KMS-11 (cell line): ENCODE measurements around the gene SLC25A38.

Source experiments
- H2AFZ ChIP-seq: fragments of 200-600 bp; sonication (generic); 2 replicates; pipeline ENCODE4 v1.6.1; 2016; ENCODE audit warnings: antibody characterized with exemption, mixed run types, low read depth
- H3K27ac ChIP-seq: fragments of 200-600 bp; sonication (generic); 2 replicates; pipeline ENCODE4 v1.6.1; 2016; ENCODE audit warnings: mild to moderate bottlenecking, mixed run types
- H3K27me3 ChIP-seq: fragments of 200-600 bp; sonication (generic); 2 replicates; pipeline ENCODE4 v1.6.1; 2017; ENCODE audit warnings: mild to moderate bottlenecking, low read depth, mixed run types, moderate library complexity; ENCODE audit not compliant: insufficient read depth
- H3K36me3 ChIP-seq: fragments of 200-600 bp; sonication (generic); 2 replicates; pipeline ENCODE4 v1.6.1; 2017; ENCODE audit warnings: mild to moderate bottlenecking, mixed run types; ENCODE audit not compliant: insufficient read depth
- H3K4me1 ChIP-seq: fragments of 200-600 bp; sonication (generic); 2 replicates; pipeline ENCODE4 v1.6.1; 2016; ENCODE audit warnings: mild to moderate bottlenecking, low read depth, mixed run types; ENCODE audit not compliant: poor library complexity, severe bottlenecking
- H3K4me2 ChIP-seq: fragments of 200-600 bp; sonication (generic); 2 replicates; pipeline ENCODE4 v1.7.0; 2016; ENCODE audit warnings: mild to moderate bottlenecking, mixed run types
- H3K4me3 ChIP-seq: fragments of 200-600 bp; sonication (generic); IDR thresholded peaks from 2 replicates; pipeline ENCODE4 v1.6.1; 2017; ENCODE audit warnings: low read depth, low read length, mixed read lengths; ENCODE audit not compliant: insufficient read depth
- H3K79me2 ChIP-seq: fragments of 200-600 bp; sonication (generic); 2 replicates; pipeline ENCODE4 v1.6.1; 2016; ENCODE audit warnings: low read depth, mixed run types; ENCODE audit not compliant: insufficient read depth
- H3K9ac ChIP-seq: fragments of 200-600 bp; sonication (generic); 2 replicates; pipeline ENCODE4 v1.6.1; 2016; ENCODE audit warnings: mild to moderate bottlenecking, mixed run types
- H4K20me1 ChIP-seq: fragments of 200-600 bp; sonication (generic); 2 replicates; pipeline ENCODE4 v1.6.1; 2016; ENCODE audit warnings: mild to moderate bottlenecking, mixed run types; ENCODE audit not compliant: insufficient read depth
- CTCF ChIP-seq: fragments of 200-600 bp; sonication (generic); conservative IDR thresholded peaks from 2 replicates; pipeline ENCODE4 v1.6.1; 2017; ENCODE audit warnings: low read depth, mild to moderate bottlenecking, antibody characterized with exemption, low read length, moderate library complexity, mixed read lengths

Gene SLC25A38

GRCh38 chr3:39379778-39380155 lies 3.4 kb upstream of the SLC25A38 start:
- Histone ChIP-seq H3K4me3 (no peak overlapping the region), H3K79me2 (peaks cover 5% of the 10 kb centered on the region), H3K27ac (no peak overlapping the region), H4K20me1 (no peaks in the 10 kb centered on the region), H3K4me2 (no peak overlapping the region), H3K36me3 (no peaks in the 10 kb centered on the region), H3K4me1 (peaks cover 7% of the 10 kb centered on the region), H2AFZ (no peak overlapping the region), H3K9ac (no peak overlapping the region), H3K27me3 (no peaks in the 10 kb centered on the region)
- no peak for TF ChIP-seq CTCF

DNA sequence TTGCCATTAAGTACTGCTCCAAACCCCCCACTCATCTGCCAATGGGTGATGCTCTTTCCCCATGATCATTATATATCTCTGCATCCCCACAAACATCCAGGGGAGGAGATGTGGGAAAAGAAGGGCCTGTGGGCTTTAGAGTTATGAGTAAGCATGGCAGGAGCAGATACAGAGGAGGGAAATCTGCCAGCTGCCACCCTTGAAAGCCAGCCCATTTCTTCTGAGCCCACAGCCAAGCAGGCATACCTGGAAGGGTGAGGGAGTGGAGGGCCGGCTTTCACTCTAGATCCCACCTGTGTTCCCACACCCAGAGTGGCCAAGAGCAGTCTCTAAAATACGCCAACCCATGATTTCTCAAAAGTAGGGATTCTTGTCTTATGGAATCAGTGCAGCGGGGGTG lies 1.7 kb upstream of the SLC25A38 start:
- Histone ChIP-seq H3K27ac (no peak overlapping the region), H3K27me3 (no peaks in the 10 kb centered on the region), H4K20me1 (no peaks in the 10 kb centered on the region), H3K9ac (no peak overlapping the region), H3K4me2 (no peak overlapping the region), H3K4me1 (peaks cover 14% of the 10 kb centered on the region), H2AFZ (no peak overlapping the region), H3K79me2 (peaks cover 21% of the 10 kb centered on the region), H3K4me3 (no peak overlapping the region), H3K36me3 (no peaks in the 10 kb centered on the region)
- TF ChIP-seq CTCF, result no peak

DNA sequence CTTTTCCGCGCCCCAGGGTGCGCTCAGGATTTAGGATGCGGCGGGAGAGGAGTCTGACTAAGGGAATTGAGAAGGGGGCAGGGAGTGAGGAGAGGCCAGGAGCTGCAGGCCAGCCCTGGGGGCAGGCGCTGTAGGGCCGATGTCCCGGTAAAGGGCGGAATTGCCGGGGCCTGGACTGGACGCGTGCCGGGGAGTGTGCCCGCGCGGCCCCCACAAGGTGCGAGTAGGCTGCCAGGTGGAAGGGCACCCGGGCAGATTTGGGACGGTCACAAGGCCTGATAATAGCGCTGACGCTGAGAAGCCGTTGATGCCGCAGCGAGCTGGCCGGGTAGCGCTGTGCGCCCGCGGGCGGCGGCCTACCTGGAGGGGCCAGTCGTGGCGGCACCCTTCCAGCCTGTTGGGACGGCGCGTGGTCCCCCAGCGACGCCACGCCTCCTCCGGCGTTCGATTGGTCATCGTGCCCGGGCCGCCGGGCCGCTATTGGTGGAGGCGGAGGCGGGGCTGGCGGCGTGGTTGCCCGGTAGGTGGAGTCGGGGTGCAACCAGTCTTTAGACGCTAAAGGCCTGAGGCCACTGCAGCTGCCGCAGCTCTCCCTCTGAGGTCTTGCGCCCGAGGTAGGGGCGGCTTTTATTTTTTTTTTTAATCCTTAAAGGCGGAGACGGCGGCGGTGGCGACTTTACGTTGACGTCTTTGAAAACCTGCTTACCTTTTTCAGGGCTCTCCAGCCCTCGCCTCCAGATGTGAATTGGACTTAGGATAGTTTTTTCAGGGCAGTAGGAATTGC lies 903 bp downstream of the SLC25A38 start:
- Histone ChIP-seq H3K9ac (peak overlapping the region; percentile 87), H3K4me1 (peaks cover 24% of the 10 kb centered on the region), H3K36me3 (no peaks in the 10 kb centered on the region), H3K79me2 (peaks cover 36% of the 10 kb centered on the region), H3K4me2 (peak overlapping the region; percentile 97), H3K27ac (peak overlapping the region; percentile 87), H4K20me1 (no peaks in the 10 kb centered on the region), H3K4me3 (peak overlapping the region; percentile 60), H3K27me3 (no peaks in the 10 kb centered on the region), H2AFZ (peak overlapping the region; percentile 78)
- TF ChIP-seq CTCF, result no peak

DNA sequence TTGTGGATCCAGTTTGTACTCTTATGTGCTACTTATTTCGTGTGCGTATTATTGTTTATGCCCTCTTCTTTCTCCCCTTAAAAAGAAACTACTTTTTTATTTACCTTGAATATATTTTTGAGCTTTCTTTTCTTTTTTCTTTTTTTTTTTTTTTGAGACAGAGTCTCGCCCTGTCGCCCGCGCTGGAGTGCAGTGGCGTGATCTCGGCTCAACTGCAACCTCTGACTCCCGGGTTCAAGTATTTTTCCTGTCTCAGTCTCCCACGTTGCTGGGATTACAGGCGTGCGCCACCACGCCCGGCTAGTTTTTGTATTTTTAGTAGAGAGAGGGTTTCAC lies 1.5 kb downstream of the SLC25A38 start:
- H3K4me1 ChIP-seq, result peaks cover 29% of the 10 kb centered on the region
- H4K20me1 ChIP-seq, result no peaks in the 10 kb centered on the region
- H3K27me3 ChIP-seq, result no peaks in the 10 kb centered on the region
- TF ChIP-seq CTCF, result no peak
- H3K36me3 ChIP-seq, result no peaks in the 10 kb centered on the region
- no peak overlapping the region for H3K27ac ChIP-seq
- peaks cover 36% of the 10 kb centered on the region for H3K79me2 ChIP-seq
- H3K9ac ChIP-seq, result no peak overlapping the region; the same call in 1 of the 2 replicates
- no peak overlapping the region for H3K4me3 ChIP-seq
- H2AFZ ChIP-seq, result no peak overlapping the region
- peak overlapping the region; percentile 97 for H3K4me2 ChIP-seq
